Right lobe of liver (tissue), 6 donors: ENCODE measurements around the gene ANO6. TPM values are rescaled to one million over a fixed set of nuclear protein-coding genes. Genes with fewer than 3 reads are reported as not detected.

Experiments used
- ATAC-seq, 4 donors: fragments of 200-7000 bp; cut with Tn5 transposase; one replicate each; pipeline ENCODE4 v1.9.1; 2020; ENCODE audit warnings: mild to moderate bottlenecking in 4 of 4, moderate library complexity in 4 of 4
- DNase-seq, 3 donors: peaks; one replicate each; pipeline ENCODE4 v3.0.0-alpha.2; 2020
- H3K27ac ChIP-seq, 3 donors: fragments of 200-600 bp; one replicate each; pipeline ENCODE4 v1.8.0; 2022
- H3K27me3 ChIP-seq, 2 donors: fragments of 200-600 bp; one replicate each; pipeline ENCODE4 v1.8.0; 2022
- H3K36me3 ChIP-seq, 4 donors: fragments of 200-600 bp; sonication (generic) in 1 of 4; one replicate each; pipeline versions ENCODE4 v1.5.1 to v1.8.0; 2017 to 2022; ENCODE audit warnings: control low read depth in 1 of 4
- H3K4me1 ChIP-seq, 4 donors: fragments of 200-600 bp; sonication (generic) in 1 of 4; one replicate each; pipeline versions ENCODE4 v1.5.1 to v1.8.0; 2017 to 2022; ENCODE audit warnings: control low read depth in 1 of 4
- H3K4me3 ChIP-seq, 3 donors: fragments of 200-600 bp; one replicate each; pipeline ENCODE4 v1.8.0; 2022
- H3K9me3 ChIP-seq, 4 donors: fragments of 200-600 bp; sonication (generic) in 1 of 4; one replicate each; pipeline versions ENCODE4 v1.5.1 to v1.8.0; 2017 to 2022; ENCODE audit warnings: control low read depth in 1 of 4
- CTCF ChIP-seq, 4 donors: fragments of 200-600 bp in 3 of 4; fragments of 450-650 bp in 1 of 4; IDR thresholded peaks; one replicate each; pipeline versions ENCODE4 v1.5.1 to v1.8.0; 2016 to 2022; ENCODE audit warnings: antibody characterized with exemption in 4 of 4, mild to moderate bottlenecking in 2 of 4
- POLR2A ChIP-seq: fragments of 450-650 bp; IDR thresholded peaks from one replicate; pipeline ENCODE4 v1.6.1; 2017; ENCODE audit warnings: antibody characterized with exemption, mild to moderate bottlenecking
- WGBS: methylation state at CpG from one replicate; pipeline ENCODE4 v1.1.6; 2018; ENCODE audit warnings: low coverage, low lambda C conversion rate; ENCODE audit not compliant: insufficient coverage; ENCODE audit errors: missing lambda C conversion rate; 5-methylcytosine and 5-hydroxymethylcytosine counted together
- intact Hi-C, 2 donors: fragments of 100-400 bp; cut with DNase I; formaldehyde crosslinking; loops; one replicate each; pipeline versions ENCODE4 v1.11.2 to v1.14.1; 2022
- total RNA-seq, 6 experiments: library from RNA; depleted of rRNA in 2 of 6; stranded (reverse); fragments of >200 nt in 2 of 6; fragmentation: NEBNext Ultra II Directional in 3 of 6; extraction: Animal tissue kit (Norgen Biotek cat#: 25700) in 3 of 6; gene quantifications; one replicate each; pipeline versions ENCODE4 v1.1.0 to v1.2.4, GENCODE V29; 2016 to 2023
- donor health status: DM: no; HTN: yes; CAD: no.
- donor health status: DM: no; HTN: no; CAD: no.
- donor health status: DM: no; HTN: no; CAD: no.
- donor health status: DM: no; HTN: yes; CAD: no.
- donor health status: DM: no; HTN: yes; CAD: no.

Gene ANO6
- total RNA-seq, 6 experiments from 2014 or later, result 41.8 to 78.5 (median 48.9) TPM

- 47% methylated on average over 1 of the region's 3 CpGs for WGBS
- no peak for ATAC-seq
- intact Hi-C loops, result no loop called here
Observed at GRCh38 chr12:45473636-45474035, 257.7 kb downstream of the ANO6 start.

GRCh38 chr12:45475594-45475993, 259.7 kb downstream of the ANO6 start:
- DNase-seq (no peak), ATAC-seq (no peak)
- TF ChIP-seq POLR2A (no peak), CTCF (IDR thresholded peaks at IDR 0.05) (no peak)
- Histone ChIP-seq H3K9me3 (no peaks in the 10 kb centered on the region), H3K4me3 (no peak overlapping the region), H3K4me1 (no peaks in the 10 kb centered on the region), H3K27ac (no peak overlapping the region), H3K36me3 (no peaks in the 10 kb centered on the region), H3K27me3 (no peaks in the 10 kb centered on the region)
- intact Hi-C loops, result no loop called here

More at GRCh38 chr12:45473636-45474035, 257.7 kb downstream of the ANO6 start:
- Histone ChIP-seq H3K36me3 (no peaks in the 10 kb centered on the region), H3K9me3 (no peaks in the 10 kb centered on the region), H3K4me3 (no peak overlapping the region), H3K4me1 (no peaks in the 10 kb centered on the region), H3K27ac (no peak overlapping the region), H3K27me3 (no peaks in the 10 kb centered on the region)
- TF ChIP-seq CTCF (IDR thresholded peaks at IDR 0.05) (no peak), POLR2A (no peak)
- no peak for DNase-seq

- H3K27ac ChIP-seq, result no peak overlapping the region
- no peaks in the 10 kb centered on the region for H3K4me1 ChIP-seq
- no peak for DNase-seq
- H3K36me3 ChIP-seq, result no peaks in the 10 kb centered on the region
- no peak for ATAC-seq
- H3K4me3 ChIP-seq, result no peak overlapping the region
- 60% methylated on average over 1 of the region's 1 CpG for WGBS
- intact Hi-C loops, result no loop called here
- TF ChIP-seq CTCF (IDR thresholded peaks at IDR 0.05), result no peak
- TF ChIP-seq POLR2A, result no peak
- H3K9me3 ChIP-seq, result no peaks in the 10 kb centered on the region
- H3K27me3 ChIP-seq, result no peaks in the 10 kb centered on the region
Observed at GRCh38 chr12:45477526-45477925, 261.6 kb downstream of the ANO6 start.

- TF ChIP-seq CTCF (IDR thresholded peaks at IDR 0.05) (no peak), POLR2A (no peak)
- H3K4me1 ChIP-seq, result no peaks in the 10 kb centered on the region
- H3K27ac ChIP-seq, result no peak overlapping the region
- H3K36me3 ChIP-seq, result no peaks in the 10 kb centered on the region
- DNase-seq, result no peak
- ATAC-seq, result no peak
- H3K9me3 ChIP-seq, result no peaks in the 10 kb centered on the region
- H3K27me3 ChIP-seq, result no peaks in the 10 kb centered on the region
- no peak overlapping the region for H3K4me3 ChIP-seq
- 67% methylated on average over 1 of the region's 1 CpG for WGBS
- intact Hi-C loops, result no loop called here
Observed at GRCh38 chr12:45478931-45479330, 263.0 kb downstream of the ANO6 start.

- 45% methylated on average over 5 of the region's 5 CpGs for WGBS
- TF ChIP-seq POLR2A (no peak), CTCF (IDR thresholded peaks at IDR 0.05) (no peak)
- intact Hi-C loops, result no loop called here
- DNase-seq (no peak), ATAC-seq (no peak)
- no peaks in the 10 kb centered on the region for H3K36me3 ChIP-seq
- no peak overlapping the region for H3K4me3 ChIP-seq
- no peaks in the 10 kb centered on the region for H3K4me1 ChIP-seq
- no peaks in the 10 kb centered on the region for H3K9me3 ChIP-seq
- no peaks in the 10 kb centered on the region for H3K27me3 ChIP-seq
- H3K27ac ChIP-seq, result no peak overlapping the region
Observed at GRCh38 chr12:45481746-45482145, 265.9 kb downstream of the ANO6 start.
